ENCODE results near the gene KRTAP12-2.
"Not testable (repeated sequence)": the region's sequence is repeated elsewhere in the genome, so short reads cannot be mapped to it uniquely, and the experiment has no call there.

Gene KRTAP12-2

GRCh38 chr21:44686000-44686781, 19.5 kb upstream of the KRTAP12-2 start:
- DNase-seq (ENCODE audit: low read depth in 1 of 2, low spot score in 1 of 2) = no peak

DNA sequence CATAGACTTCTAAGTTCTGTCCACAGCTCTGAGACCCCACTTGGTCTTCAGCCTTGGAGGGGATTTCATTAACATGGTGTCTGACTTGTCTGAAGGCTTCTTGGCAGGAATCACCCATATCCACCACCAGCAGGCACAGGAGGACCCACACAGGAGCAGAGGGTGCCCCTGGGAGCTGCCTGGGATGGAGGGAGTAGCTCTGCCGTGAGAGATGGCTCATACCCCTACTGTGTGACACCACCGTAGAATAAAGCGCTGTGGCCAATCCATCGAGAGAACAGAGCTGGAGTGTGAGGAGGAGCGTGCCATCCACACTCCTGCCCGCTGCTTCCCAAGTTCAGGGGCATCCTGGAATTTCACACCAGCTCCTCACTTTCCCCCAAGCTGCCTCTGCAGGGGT, 18.3 kb upstream of the KRTAP12-2 start:
- not testable (repeated sequence) for DNase-seq (ENCODE audit: low read depth in 1 of 2, low spot score in 1 of 2)

DNA sequence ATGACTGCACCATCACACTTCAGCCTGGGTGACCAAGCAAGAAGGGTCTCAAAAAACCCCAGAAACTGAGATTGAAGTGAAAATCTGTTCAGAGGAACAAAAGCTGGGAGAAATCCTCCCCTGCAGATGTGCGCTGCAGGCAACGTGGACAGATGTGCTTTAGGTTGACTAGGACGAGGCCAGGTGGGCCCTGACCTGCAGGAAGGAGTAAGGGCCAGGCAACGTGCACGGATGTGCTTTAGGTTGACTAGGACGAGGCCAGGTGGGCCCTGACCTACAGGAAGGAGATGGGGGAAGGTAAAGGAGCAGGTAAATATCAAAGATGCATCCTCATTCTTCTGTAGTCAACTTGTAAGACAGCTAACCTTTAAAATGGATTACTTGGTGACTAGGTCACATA, 17.8 kb upstream of the KRTAP12-2 start:
- DNase-seq (ENCODE audit: low read depth in 1 of 2, low spot score in 1 of 2) = no peak

- no peak for DNase-seq (ENCODE audit: low read depth in 1 of 2, low spot score in 1 of 2)
Measured at GRCh38 chr21:44684077-44684476, 17.4 kb upstream of the KRTAP12-2 start.

DNA sequence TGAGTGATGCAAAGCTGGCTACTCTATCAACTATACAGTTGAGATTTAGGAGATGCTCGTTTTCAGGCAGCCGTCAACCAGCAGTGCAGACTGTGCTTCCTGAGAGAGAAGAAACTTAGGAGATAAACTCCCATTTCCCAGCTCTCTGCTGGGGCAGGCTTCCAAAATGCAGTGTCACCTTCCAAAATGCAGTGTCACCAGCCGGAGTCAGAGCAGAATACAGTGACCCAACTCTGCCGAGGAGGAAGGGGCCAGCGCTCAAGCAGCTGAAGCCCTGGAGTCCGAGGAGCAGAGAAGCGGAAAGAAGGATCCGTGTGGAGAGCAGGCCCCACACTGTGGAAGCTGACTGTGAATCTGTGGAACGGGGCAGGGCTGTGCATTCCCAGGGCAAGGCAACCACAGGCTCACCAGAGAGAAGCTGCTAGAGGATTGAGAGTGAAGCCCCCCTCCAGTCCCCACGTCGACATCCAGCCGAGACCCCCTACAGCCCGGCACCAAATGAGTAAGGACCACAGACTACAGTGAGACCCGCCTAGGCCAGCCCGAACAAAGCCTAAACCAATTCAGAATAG, 15.9 kb upstream of the KRTAP12-2 start:
- DNase-seq (ENCODE audit: low read depth in 1 of 2, low spot score in 1 of 2) = no peak

- no peak for DNase-seq (ENCODE audit: low read depth in 1 of 2, low spot score in 1 of 2)
Measured at GRCh38 chr21:44681861-44682579, 15.3 kb upstream of the KRTAP12-2 start, which contains the start of gene KRTAP12-1. KRTAP12-1 (minus strand) TSS chr21:44682163; CDS start chr21:44682123, 40 bp downstream.

GRCh38 chr21:44681152-44681551, 14.4 kb upstream of the KRTAP12-2 start:
- no peak for DNase-seq (ENCODE audit: low read depth in 1 of 2, low spot score in 1 of 2)

DNA sequence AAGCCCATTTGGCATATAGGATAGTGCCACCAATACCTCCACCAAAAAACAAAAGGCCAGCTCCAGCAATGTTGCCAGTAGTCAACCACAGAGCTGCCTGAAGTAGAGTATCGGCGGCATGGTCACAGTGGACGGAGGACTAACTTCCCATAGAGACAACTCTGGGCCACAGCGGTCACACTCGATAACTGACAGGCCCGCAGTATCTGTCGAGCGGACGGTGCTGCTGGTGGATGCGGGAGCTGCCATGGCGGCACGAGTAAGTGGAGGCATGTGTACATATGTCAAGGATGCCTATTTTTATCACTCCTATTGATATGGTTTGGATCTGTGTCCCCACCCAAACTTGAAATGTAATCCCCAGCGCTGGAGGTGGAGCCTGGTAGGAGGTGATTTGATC, 11.2 kb upstream of the KRTAP12-2 start:
- DNase-seq (ENCODE audit: low read depth in 1 of 2, low spot score in 1 of 2) = no peak

DNA sequence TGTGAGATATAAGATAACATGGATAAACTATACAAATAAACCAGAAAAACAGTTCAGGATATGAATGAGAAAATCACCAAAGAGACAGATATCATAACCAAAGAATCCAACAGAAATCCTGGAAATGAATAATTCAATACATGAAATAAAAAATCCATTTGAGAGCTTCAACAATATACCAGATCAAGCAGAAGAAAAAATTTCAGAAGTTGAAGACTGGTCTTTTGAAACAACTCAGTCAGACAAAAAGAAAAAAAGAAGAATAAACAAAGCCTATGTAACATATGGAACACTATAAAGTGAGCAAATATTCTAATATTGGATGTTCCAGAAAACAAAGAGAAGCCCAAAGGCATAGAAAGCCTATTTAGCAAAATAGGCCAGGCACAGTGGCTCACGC, 5.2 kb upstream of the KRTAP12-2 start:
- no peak for DNase-seq (ENCODE audit: low read depth in 1 of 2, low spot score in 1 of 2)

GRCh38 chr21:44670642-44671432, 4.1 kb upstream of the KRTAP12-2 start:
- no peak for DNase-seq (ENCODE audit: low read depth in 1 of 2, low spot score in 1 of 2)

DNA sequence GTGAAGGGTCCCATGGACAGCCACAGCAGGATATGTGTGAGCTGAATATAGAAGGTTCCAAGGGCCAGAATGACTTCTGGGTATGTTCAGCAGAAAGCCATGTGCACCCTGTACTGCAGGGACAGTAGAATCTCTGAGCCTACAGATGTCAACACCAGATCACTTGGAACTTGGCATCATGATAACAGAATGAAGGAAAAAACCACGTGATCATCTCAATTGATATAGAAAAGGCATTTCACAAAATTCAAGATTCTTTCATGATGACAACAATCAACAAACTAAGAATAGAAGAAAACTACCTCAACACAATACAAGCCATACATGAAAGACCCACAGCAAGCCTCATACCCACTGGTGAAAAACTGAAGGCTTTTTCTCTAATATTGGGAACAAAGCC, 885 bp upstream of the KRTAP12-2 start:
- no peak for DNase-seq (ENCODE audit: low read depth in 1 of 2, low spot score in 1 of 2)

- DNase-seq (ENCODE audit: low read depth in 1 of 2, low spot score in 1 of 2) = no peak
Measured at GRCh38 chr21:44664691-44665090, 2.0 kb downstream of the KRTAP12-2 start.

- not testable (repeated sequence) for DNase-seq (ENCODE audit: low read depth in 1 of 2, low spot score in 1 of 2)
Measured at GRCh38 chr21:44661567-44661966, 5.2 kb downstream of the KRTAP12-2 start.

DNA sequence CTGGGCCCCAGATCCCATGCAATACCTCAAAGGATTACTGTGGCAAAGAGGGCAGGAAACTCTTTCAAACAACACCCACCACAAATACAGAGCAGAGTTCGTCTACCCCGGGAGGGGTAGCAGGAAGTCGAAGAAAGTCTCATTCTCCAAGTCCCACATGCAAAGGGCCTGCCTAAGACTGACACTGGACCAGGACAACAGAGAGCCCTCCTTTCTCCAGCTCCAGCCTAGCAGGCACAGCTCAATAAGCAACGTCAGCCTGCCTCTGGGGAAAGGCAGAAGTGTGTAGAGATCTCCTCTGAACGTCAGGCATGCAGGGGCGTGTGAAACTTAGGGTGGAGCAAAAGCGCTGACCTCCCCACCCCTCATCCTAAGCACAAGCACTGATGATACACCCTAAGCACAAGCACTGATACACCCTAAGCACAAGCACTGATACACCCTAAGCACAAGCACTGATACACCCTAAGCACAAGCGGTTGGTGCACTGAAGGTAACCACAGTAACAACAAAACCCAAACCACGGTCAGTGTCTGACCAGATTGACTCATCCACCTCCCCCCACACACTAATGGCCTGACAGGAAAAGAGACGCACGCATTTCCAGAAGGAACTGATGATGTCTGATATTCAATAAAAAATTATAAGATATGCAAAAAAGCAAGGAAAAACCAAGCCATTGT, 7.7 kb downstream of the KRTAP12-2 start:
- no peak for DNase-seq (ENCODE audit: low read depth in 1 of 2, low spot score in 1 of 2)

GRCh38 chr21:44658541-44658910, 8.2 kb downstream of the KRTAP12-2 start:
- DNase-seq (ENCODE audit: low read depth in 1 of 2, low spot score in 1 of 2) = no peak

GRCh38 chr21:44657635-44658540, 8.8 kb downstream of the KRTAP12-2 start, which contains the start of gene KRTAP12-3:
KRTAP12-3 (plus strand) TSS chr21:44657932; CDS start chr21:44657980, 48 bp downstream.
- DNase-seq (ENCODE audit: low read depth in 1 of 2, low spot score in 1 of 2) = no peak

GRCh38 chr21:44656868-44657267, 9.9 kb downstream of the KRTAP12-2 start:
- no peak for DNase-seq (ENCODE audit: low read depth in 1 of 2, low spot score in 1 of 2)

- DNase-seq (ENCODE audit: low read depth in 1 of 2, low spot score in 1 of 2) = no peak
Measured at GRCh38 chr21:44654576-44655175, 12.1 kb downstream of the KRTAP12-2 start, which contains the start of gene KRTAP12-4. KRTAP12-4 (minus strand) TSS chr21:44654659; CDS start chr21:44654614, 45 bp downstream.

Data from activated CD4-positive, alpha-beta T cell treated with anti-CD3 and anti-CD28 coated beads, Interleukin-2, amount 50 U/mL, for 24 hours (primary cell).